ENCODE data around the gene MED16.

GRCh38 chr19:920051-920864, 27.3 kb upstream of the MED16 start:
- TF ChIP-seq CTCF (IDR thresholded peaks at IDR 0.05) (no peak), POLR2A (IDR thresholded peaks at IDR 0.05) (no peak), POLR2AphosphoS5 (IDR thresholded peaks at IDR 0.05) (no peak), EP300 (IDR thresholded peaks at IDR 0.05) (no peak)

Data from suprapubic skin (tissue), 4 donors.